ENCODE measurements around the gene CHST8.
"Not testable (repeated sequence)": the region's sequence is repeated elsewhere in the genome, so short reads cannot be mapped to it uniquely, and the experiment has no call there.

Gene CHST8

DNA sequence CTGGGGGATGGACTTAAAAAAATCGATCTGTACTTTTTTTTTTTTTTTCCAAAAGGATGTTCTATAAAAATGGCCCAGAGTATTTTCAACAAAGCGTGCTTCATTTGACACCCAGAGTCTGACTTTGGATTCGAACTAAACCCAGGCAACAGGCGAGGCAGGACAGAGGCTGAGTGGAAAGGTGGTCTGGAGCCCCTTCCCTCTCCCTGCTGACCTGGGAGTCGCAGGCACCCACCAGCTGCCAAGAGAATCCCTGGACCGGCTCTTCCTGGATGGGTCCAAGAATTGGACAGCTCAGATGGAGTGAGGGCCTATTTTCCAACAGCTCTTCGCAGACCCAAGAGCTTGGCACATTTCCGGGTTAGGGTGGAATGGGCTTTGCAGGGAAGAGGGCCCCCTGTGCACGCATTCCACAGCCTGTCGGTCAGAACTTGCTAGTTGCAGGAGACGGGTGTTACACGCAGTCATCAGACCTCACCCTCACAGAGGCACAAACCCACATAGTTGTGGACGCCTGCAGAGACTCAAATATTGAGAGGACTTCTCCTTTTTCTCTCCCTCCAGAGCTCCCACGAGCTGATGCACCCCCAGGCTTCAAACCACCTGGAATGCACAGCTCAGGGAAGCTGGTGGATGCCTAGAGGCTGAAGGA lies 190.1 kb downstream of the CHST8 start:
- DNase-seq (ENCODE audit: low read depth in 2 of 2) = no peak

- no peak for DNase-seq (ENCODE audit: low read depth in 2 of 2)
Measured at GRCh38 chr19:33812388-33813330, 190.9 kb downstream of the CHST8 start.

- no peak for DNase-seq (ENCODE audit: low read depth in 2 of 2)
Measured at GRCh38 chr19:33813391-33814101, 191.8 kb downstream of the CHST8 start.

GRCh38 chr19:33814181-33815165 lies 192.7 kb downstream of the CHST8 start:
- DNase-seq (ENCODE audit: low read depth in 2 of 2) = no peak

DNA sequence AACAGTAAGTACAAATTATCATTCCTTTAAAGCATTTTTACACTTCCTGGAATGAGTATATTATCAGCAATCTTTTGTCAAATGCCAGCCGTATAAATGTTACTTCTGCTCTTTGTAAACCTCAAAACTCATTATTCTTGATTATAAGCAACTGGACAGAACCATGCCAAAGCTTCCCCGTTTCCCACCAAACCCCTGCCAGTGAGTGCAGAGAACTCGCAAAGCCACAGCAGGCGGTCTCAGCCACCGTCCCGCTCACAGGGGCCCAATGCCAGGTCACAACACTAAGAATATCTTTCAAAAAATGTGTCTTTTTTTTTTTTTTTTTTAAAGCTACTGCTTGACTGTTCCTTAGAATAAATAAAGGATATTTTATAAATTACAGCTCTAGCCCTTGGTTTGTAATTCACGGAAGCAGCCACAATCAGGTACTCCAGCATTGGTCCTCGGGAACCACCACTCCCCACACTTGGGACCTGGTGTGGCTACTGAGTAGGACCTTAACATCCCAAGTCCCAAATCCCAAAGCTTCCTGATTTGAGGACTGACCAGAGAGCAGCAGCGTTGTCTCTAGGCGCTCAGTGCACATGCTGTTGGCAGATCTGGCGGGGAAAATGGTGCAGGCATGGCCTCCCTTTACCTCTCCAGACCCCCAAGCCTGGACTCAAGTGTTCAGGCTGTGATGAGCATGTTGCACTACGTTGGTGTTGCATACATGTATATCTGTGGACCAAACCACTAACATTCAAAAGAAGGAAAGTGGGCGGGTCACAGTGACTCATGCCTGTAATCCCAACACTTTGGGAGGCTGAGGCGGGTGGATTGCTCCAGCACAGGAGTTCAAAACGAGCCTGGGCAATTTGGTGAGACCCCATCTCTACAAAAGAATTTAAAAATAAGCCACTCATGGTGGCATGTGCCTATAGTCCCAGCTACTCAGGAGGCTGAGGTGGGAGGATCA lies 193.9 kb downstream of the CHST8 start:
- no peak for DNase-seq (ENCODE audit: low read depth in 2 of 2)

DNA sequence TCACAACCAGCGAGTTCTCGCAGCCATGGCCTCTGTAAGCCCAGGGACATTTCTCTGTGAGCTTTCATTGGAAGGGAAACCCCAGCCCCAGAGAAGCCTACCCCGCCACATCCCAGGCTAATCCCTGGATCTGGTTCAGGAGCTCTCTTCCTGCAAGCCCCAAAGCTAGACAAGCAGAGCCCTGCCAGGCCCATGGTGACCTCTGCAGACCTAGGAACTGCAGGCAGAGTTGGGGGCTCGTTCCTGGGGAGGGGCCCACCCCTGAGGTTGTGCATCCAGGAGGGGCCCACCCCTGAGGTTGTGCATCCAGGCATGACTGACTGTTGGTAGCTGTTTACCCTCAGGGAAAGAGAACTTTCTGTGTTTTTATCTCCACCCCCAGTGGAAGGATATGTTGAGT lies 196.7 kb downstream of the CHST8 start:
- no peak for DNase-seq (ENCODE audit: low read depth in 2 of 2)

- DNase-seq (ENCODE audit: low read depth in 2 of 2) = not testable (repeated sequence)
Measured at GRCh38 chr19:33819078-33819477, 197.3 kb downstream of the CHST8 start.

- DNase-seq (ENCODE audit: low read depth in 2 of 2) = no peak
Measured at GRCh38 chr19:33819506-33819879, 197.7 kb downstream of the CHST8 start.

DNA sequence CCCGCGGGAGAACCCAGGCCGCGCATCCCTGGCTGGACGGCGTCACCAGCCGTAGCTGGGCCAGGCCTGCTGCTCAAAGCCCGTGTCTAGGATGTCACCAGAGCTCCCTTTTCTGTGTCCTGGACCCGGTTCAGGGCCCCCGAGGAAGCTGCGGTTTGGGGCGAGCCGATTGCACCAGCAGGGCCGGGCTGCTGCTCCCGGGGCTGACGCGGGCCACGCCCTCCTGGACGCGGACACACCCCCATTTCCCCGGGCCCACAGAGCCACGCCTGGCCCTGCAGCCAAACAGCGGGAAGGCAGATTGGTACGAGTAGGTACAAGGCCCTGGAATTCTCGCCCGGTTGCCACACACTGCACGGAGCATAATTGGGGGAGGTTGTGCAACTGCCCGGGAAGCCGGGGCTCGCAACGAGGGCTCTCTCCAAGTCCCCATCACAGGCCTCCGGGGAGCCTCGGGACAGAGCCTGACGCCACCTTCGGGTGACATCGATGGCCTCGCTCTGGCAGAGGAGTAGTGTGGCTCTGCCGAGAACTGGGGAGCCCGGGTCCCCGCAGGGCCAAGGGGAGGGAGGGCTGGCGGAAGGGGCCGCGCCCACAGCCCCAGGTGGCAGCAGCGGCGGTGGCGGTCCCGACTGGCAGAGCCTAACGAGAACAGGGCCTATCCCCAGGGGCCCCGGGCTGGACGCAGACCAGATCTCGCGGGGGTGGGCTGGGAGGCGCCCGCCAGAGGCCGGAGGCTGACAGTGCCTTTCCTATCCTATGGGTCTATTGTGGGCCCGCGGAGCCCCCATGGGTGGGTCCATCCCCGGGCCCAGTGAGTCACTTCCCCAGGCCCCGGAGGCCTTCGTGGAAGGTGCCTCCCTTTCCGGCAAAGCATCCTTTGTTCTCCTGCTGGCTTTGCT lies 198.4 kb downstream of the CHST8 start:
- DNase-seq (ENCODE audit: low read depth in 2 of 2) = no peak

DNA sequence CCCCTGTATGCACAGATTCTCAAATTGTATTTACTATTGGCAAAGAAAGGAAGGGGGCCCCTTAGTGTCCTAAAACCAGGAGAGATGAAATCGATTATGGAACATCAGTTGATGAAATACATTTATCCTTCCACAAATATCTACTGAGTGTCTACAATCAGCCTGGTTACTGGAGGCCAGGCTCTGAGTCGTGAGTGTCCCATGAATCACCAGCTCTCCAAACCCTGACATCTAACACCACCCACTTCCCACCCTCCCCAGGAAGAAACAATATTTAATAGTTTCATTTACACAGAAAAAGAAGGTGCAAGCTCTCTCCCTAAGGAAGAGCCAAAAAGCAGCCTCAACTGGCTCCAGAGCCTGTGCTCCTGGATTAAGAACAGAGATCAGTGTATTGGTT lies 200.1 kb downstream of the CHST8 start:
- DNase-seq (ENCODE audit: low read depth in 2 of 2) = no peak
